AG04449 (cell line): Measurements from ENCODE around the gene POU6F2.

Experiments used
- CTCF ChIA-PET: fragments of 350-600 bp; formaldehyde crosslinking; extraction: SDS; loops from one replicate; lab custom pipeline; 2021; ENCODE audit warnings: antibody characterized with exemption; lab: Yijun Ruan, JAX
- POLR2A ChIA-PET: fragments of 400-600, 350-600 bp; formaldehyde crosslinking; extraction: SDS; loops from one replicate; lab custom pipeline; 2020; ENCODE audit warnings: antibody characterized with exemption, inconsistent platforms; lab: Yijun Ruan, JAX
- DNase-seq: peaks from one replicate; pipeline ENCODE4 v3.0.0-alpha.2; 2010; ENCODE audit warnings: low read depth, low spot score
- H3K4me3 ChIP-seq: 2 replicates; pipeline ENCODE4 v1.5.1; 2011; ENCODE audit warnings: low read depth, mild to moderate bottlenecking, control low read depth, low read length
- CTCF ChIP-seq: IDR thresholded peaks from one replicate; pipeline ENCODE4 v1.5.1; 2011; ENCODE audit warnings: mild to moderate bottlenecking, moderate library complexity, low read length, control low read depth, inconsistent platforms; ENCODE audit not compliant: insufficient read depth; ENCODE audit errors: missing control alignments

Gene POU6F2

DNA sequence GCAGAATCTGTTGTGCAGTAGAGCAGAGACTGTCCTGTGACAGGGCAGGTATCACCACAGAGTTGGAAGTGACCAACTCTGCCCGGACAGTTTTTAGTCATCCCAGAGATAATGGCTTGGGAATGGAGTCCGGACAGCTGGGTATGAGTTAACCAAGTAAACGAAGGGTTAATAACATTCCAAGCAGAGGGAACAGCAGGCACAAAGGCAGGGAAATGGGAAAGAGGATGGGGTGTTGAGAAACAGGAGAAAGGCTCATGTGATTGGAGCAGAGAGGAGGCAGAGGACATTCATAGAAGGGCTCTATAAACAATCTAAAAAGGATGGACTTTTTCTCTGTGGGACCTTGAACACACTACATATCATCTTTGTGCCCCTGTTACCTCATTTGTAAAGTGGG, 456.3 kb downstream of the POU6F2 start:
- TF ChIP-seq CTCF: no peak
- CTCF ChIA-PET: interaction anchor here (1.2 kb wide), 1 partner anchor 9 kb away, joined by 3 read pairs; no protein-coding TSS in a partner anchor
- POLR2A ChIA-PET: no interaction called here
- DNase-seq: no peak
- no peak overlapping the region for H3K4me3 ChIP-seq

DNA sequence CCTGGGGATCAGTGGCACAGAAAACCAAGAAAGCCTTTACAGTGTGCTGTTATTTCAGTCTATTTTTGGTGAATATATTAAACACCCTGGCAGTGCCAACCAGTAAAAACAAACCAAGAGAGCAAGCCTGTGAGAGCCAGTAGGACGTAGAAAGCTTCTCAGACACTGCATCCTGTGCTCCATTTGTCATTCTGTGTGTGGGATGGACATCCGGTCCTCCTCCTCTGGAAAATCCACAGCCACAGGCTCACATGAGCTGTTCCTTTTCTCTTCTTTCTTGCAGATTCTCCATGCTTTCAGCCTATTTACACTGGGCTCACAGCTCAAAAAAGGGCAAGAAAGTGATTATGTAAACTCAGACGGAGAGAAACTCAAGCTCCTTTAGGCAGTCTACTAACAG, 468.8 kb downstream of the POU6F2 start:
- H3K4me3 ChIP-seq: no peak overlapping the region
- DNase-seq: no peak
- no peak for TF ChIP-seq CTCF
- ChIA-PET CTCF (interaction anchor here (1.3 to 1.7 kb wide), 2 partner anchors 9 to 18 kb away, joined by 4 read pairs; no protein-coding TSS in a partner anchor), POLR2A (no interaction called here)

DNA sequence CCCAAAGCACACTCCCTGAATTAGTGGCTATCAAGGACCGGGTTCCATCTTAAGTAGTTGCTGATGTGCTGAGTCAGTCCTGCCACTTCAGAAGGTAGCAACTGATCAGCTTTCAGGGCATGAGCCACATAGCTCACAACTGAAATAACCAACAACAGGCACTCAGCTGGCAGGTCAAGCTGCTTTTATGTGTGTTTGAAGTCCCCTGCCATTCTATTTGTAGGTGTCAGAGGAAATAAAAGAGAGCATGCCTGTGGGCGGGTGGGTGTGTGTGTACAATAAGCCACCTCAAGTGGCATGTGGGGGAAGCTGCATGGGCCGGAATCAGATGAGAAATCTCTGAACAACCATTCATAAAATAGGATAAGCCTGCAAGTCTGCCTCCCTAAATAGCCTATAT, 474.2 kb downstream of the POU6F2 start:
- ChIA-PET POLR2A (no interaction called here), CTCF (interaction anchor here (0.6 to 1.0 kb wide), 2 partner anchors 10 to 652 kb away, joined by 3 read pairs; no protein-coding TSS in a partner anchor)
- no peak overlapping the region for H3K4me3 ChIP-seq
- TF ChIP-seq CTCF: no peak
- DNase-seq: no peak

GRCh38 chr7:39453743-39454355, 476.1 kb downstream of the POU6F2 start:
- H3K4me3 ChIP-seq: no peak overlapping the region
- DNase-seq: no peak
- TF ChIP-seq CTCF: peak; percentile 78
- CTCF ChIA-PET: interaction anchor here (0.6 to 2.5 kb wide), 15 partner anchors 9 to 404 kb away, joined by 3 to 26 read pairs (median 5); no protein-coding TSS in a partner anchor
- POLR2A ChIA-PET: no interaction called here

DNA sequence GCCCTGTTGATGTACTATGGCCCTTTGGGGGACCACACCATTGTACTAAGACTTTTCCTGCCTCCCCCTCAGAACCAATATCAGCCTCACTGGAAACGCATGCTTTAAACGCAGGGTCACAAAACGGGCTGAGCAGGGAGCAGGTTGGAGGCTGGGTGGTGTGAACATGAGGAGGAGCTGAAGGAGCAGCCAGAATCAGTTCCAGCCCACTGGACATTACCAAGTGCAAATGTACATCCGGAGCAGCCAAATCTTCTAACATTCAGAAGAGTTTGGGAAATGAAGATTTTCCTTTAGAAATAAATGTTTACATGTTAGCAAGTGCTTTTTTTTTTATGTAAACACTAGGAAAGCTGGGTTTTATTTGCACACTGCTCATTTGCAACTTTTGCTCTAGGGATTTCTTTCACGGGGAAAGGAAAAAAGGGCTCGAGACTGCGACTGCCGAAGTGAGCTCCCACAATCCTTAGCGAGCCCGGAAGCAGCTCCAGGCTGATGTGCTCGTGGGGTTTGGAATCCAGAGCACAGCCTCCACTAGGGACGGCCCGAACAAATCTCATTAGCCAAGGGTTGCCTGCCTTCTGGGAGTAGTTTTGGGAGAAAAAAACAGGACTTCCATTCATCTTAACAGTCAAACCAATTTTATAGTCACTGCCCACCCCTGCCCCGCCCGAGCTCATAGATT, 480.5 kb downstream of the POU6F2 start:
- no peak for DNase-seq
- ChIA-PET POLR2A (no interaction called here), CTCF (no interaction called here)
- no peak overlapping the region for H3K4me3 ChIP-seq
- no peak for TF ChIP-seq CTCF

DNA sequence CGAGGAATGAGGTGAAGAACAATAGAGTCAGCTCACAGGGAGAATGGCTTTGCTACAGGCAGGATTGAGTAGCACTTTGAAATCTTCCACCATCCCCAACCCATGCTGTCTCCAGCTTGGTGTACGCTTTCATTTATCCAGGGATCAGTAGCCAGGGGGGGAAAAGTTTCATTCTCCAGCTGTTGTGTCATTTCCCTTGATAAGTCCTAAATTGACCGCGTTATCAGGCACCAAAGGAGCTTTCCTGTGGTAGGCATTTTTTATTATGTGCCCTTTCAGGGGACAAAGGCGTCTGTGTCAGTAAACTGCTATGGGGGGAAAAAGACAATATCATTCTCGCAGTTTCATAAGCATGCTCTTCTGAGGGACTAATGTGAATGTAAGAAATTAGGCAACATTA, 481.9 kb downstream of the POU6F2 start:
- no peak for TF ChIP-seq CTCF
- DNase-seq: no peak

More for the DNA sequence above, 481.9 kb downstream of the POU6F2 start:
- POLR2A ChIA-PET: no interaction called here
- CTCF ChIA-PET: interaction anchor here (0.6 kb wide), 1 partner anchor 664 kb away, joined by 3 read pairs; no protein-coding TSS in a partner anchor
- no peak overlapping the region for H3K4me3 ChIP-seq
